K562 (cell line): ENCODE results near the gene FCRL6.

ENCODE experiments used
- ATF1 ChIP-seq, 2 experiments: fragments of 450-650 bp in 1 of 2; IDR thresholded peaks; 2 replicates each; pipeline ENCODE4 v1.6.1; 2016; ENCODE audit warnings: missing compliant biosample characterization in 1 of 2, missing genetic modification characterization in 1 of 2
- EP300 ChIP-seq: IDR thresholded peaks from 2 replicates; pipeline ENCODE4 v1.6.1; 2012; ENCODE audit warnings: low read length, improper control_type of control experiment
- FOXK1 ChIP-seq: sonication (generic); formaldehyde crosslinking; IDR thresholded peaks from 2 replicates; pipeline ENCODE4 v1.8.0; 2022; ENCODE audit warnings: missing genetic modification reagents, mild to moderate bottlenecking, borderline replicate concordance
- GABPB2 ChIP-seq: fragments of 250-450 bp; sonication (Bioruptor Pico); conservative IDR thresholded peaks from 2 replicates; pipeline ENCODE4 v1.5.1; 2021; ENCODE audit warnings: mild to moderate bottlenecking
- GTF2E2 ChIP-seq: fragments of 200-800 bp; sonication (Bioruptor generic); IDR thresholded peaks from 2 replicates; pipeline ENCODE4 v1.6.1; 2016; ENCODE audit warnings: missing genetic modification characterization, missing compliant biosample characterization
- HDAC1 ChIP-seq, 2 experiments: fragments of 450-650 bp; IDR thresholded peaks; 2 replicates each; pipeline ENCODE4 v1.6.1; 2016 to 2017; ENCODE audit warnings: inconsistent platforms in 1 of 2, mild to moderate bottlenecking in 1 of 2, moderate library complexity in 1 of 2
- HMG20A ChIP-seq: fragments of 450-650 bp; formaldehyde crosslinking; conservative IDR thresholded peaks from 2 replicates; pipeline ENCODE4 v1.4.0; 2020; ENCODE audit warnings: mild to moderate bottlenecking, mixed read lengths
- NFYB ChIP-seq: IDR thresholded peaks from 2 replicates; pipeline ENCODE4 v1.6.1; 2011; ENCODE audit warnings: mild to moderate bottlenecking, moderate library complexity; ENCODE audit not compliant: insufficient read length; ENCODE audit errors: extremely low read depth
- SRSF9 ChIP-seq: fragments of 200-400 bp; formaldehyde crosslinking; IDR thresholded peaks from 2 replicates; pipeline ENCODE4 v1.6.1; 2017; ENCODE audit warnings: low read depth, low read length, borderline replicate concordance

- TF ChIP-seq EP300: no peak
- TF ChIP-seq HDAC1 (IDR thresholded peaks at IDR 0.05): no peak
- no peak for TF ChIP-seq NFYB
- TF ChIP-seq ATF1 (CRISPR knock-in tag; IDR thresholded peaks at IDR 0.05): no peak
- TF ChIP-seq ATF1 (tag; IDR thresholded peaks at IDR 0.05): no peak
- no peak for TF ChIP-seq GTF2E2
- TF ChIP-seq SRSF9: no peak
- no peak for TF ChIP-seq FOXK1 (CRISPR knock-in tag)
- no peak for TF ChIP-seq HMG20A (CRISPR knock-in tag)
- no peak for TF ChIP-seq GABPB2
Observed at GRCh38 chr1:159771127-159771895, 30.8 kb upstream of the FCRL6 start.
